Neuron (in vitro differentiated cells): ENCODE data around the gene HEBP2.

ENCODE experiments used
- H2AFZ ChIP-seq: one replicate; pipeline ENCODE4 v1.6.1; 2013; ENCODE audit warnings: low read depth, mild to moderate bottlenecking, inconsistent platforms, low read length, moderate library complexity
- H3K27me3 ChIP-seq: one replicate; pipeline ENCODE4 v1.6.1; 2013; ENCODE audit warnings: low read length; ENCODE audit not compliant: insufficient read depth
- H3K36me3 ChIP-seq: one replicate; pipeline ENCODE4 v1.6.1; 2013; ENCODE audit warnings: low read length; ENCODE audit not compliant: insufficient read depth
- H3K4me1 ChIP-seq: one replicate; pipeline ENCODE4 v1.6.1; 2013; ENCODE audit warnings: low read length; ENCODE audit not compliant: insufficient read depth
- H3K4me3 ChIP-seq: 2 replicates; pipeline ENCODE4 v1.5.1; 2013; ENCODE audit warnings: mild to moderate bottlenecking, low read length, moderate library complexity
- H3K9me3 ChIP-seq: one replicate; pipeline ENCODE4 v1.6.1; 2013; ENCODE audit warnings: low read length

The HEBP2 gene

GRCh38 chr6:138456401-138456790 lies 52.4 kb downstream of the HEBP2 start:
- Histone ChIP-seq H3K9me3 (no peaks in the 10 kb centered on the region), H3K36me3 (peaks cover 37% of the 10 kb centered on the region), H3K4me1 (no peaks in the 10 kb centered on the region), H2AFZ (no peak overlapping the region), H3K27me3 (no peaks in the 10 kb centered on the region), H3K4me3 (no peak overlapping the region)

GRCh38 chr6:138461647-138462046 lies 57.6 kb downstream of the HEBP2 start:
- Histone ChIP-seq H3K4me1 (no peaks in the 10 kb centered on the region), H3K36me3 (peaks cover 61% of the 10 kb centered on the region), H3K27me3 (no peaks in the 10 kb centered on the region)

GRCh38 chr6:138464085-138464484 lies 60.1 kb downstream of the HEBP2 start:
- Histone ChIP-seq H3K4me1 (no peaks in the 10 kb centered on the region), H2AFZ (no peak overlapping the region), H3K9me3 (peaks cover 7% of the 10 kb centered on the region), H3K36me3 (peaks cover 67% of the 10 kb centered on the region), H3K4me3 (no peak overlapping the region), H3K27me3 (no peaks in the 10 kb centered on the region)

More at GRCh38 chr6:138461647-138462046, 57.6 kb downstream of the HEBP2 start:
- Histone ChIP-seq H3K4me3 (no peak overlapping the region), H2AFZ (no peak overlapping the region), H3K9me3 (peaks cover 7% of the 10 kb centered on the region)

- H3K4me3 ChIP-seq, result no peak overlapping the region
- H3K36me3 ChIP-seq, result peaks cover 72% of the 10 kb centered on the region
- H3K9me3 ChIP-seq, result peaks cover 7% of the 10 kb centered on the region
- H3K27me3 ChIP-seq, result no peaks in the 10 kb centered on the region
- H3K4me1 ChIP-seq, result no peaks in the 10 kb centered on the region
- no peak overlapping the region for H2AFZ ChIP-seq
These were observed 61.1 kb downstream of the HEBP2 start for GRCh38 chr6:138465007-138465645.

GRCh38 chr6:138467901-138468300 lies 63.9 kb downstream of the HEBP2 start:
- H2AFZ ChIP-seq, result no peak overlapping the region
- H3K9me3 ChIP-seq, result peaks cover 6% of the 10 kb centered on the region
- no peak overlapping the region for H3K4me3 ChIP-seq
- no peaks in the 10 kb centered on the region for H3K27me3 ChIP-seq
- peaks cover 63% of the 10 kb centered on the region for H3K36me3 ChIP-seq
- no peaks in the 10 kb centered on the region for H3K4me1 ChIP-seq

GRCh38 chr6:138468320-138469015 lies 64.4 kb downstream of the HEBP2 start:
- no peaks in the 10 kb centered on the region for H3K27me3 ChIP-seq
- no peaks in the 10 kb centered on the region for H3K4me1 ChIP-seq
- peaks cover 59% of the 10 kb centered on the region for H3K36me3 ChIP-seq
- H3K4me3 ChIP-seq, result no peak overlapping the region
- H2AFZ ChIP-seq, result no peak overlapping the region
- peaks cover 6% of the 10 kb centered on the region for H3K9me3 ChIP-seq
